Activated CD4-positive, alpha-beta T cell treated with anti-CD3 and anti-CD28 coated beads, Interleukin-2, amount 50 U/mL, for 4 hours (primary cell): ENCODE measurements around the gene EFCAB6.

Experiments used
- DNase-seq, 2 experiments: peaks; one replicate each; pipeline ENCODE4 v3.0.0-alpha.2; 2020

EFCAB6 gene

DNA sequence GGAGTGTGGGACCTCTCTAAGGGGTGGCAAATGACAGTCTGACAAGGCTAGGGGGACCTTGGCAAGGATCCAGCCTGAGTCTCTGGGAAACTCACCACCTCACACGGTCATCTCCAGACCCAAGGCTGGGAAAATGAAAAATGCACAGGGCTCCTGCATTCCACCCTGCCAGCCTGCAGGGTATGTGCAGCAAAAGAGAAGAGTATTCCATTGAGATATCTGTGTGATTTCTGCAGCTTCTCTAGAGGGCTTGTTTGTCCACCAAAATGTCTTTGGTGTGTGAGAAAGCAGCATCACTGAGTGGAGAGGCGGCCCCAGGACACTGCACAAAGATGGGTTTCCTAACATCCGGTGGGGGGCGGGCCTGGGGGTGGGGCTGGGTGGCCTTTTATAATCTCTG lies 177.8 kb downstream of the EFCAB6 start:
- DNase-seq = no peak

DNA sequence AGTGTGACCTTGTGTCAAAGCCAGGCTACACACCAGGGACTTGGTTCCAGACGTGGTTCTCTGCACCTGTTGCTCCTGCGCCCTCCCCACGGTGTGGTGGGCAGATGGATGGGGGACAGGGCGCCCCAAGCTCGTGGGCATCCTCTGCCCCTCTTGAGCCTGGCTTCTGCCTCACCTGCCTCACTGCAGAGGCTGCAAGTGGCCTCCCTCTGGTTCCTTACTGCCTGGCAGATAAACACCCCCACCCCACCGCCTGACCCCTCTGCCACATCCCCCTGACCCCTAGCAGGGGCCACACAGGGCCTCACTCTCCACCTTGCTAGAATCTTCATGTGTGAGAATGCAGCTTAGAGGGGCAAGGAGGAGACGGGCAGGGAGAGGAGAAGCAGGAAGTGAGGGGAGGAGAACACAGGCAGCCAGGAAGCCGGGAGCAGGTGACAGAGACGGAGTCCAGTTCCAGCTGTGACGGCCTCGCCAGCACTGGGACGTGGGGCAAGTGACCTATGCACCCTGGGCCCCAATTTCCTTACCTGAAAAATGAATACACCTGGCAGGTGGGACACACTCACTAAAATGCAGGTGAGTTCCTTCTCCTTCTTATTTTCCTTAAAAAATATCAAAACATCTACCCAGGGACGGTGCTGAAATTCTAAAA lies 178.3 kb downstream of the EFCAB6 start:
- no peak for DNase-seq

DNA sequence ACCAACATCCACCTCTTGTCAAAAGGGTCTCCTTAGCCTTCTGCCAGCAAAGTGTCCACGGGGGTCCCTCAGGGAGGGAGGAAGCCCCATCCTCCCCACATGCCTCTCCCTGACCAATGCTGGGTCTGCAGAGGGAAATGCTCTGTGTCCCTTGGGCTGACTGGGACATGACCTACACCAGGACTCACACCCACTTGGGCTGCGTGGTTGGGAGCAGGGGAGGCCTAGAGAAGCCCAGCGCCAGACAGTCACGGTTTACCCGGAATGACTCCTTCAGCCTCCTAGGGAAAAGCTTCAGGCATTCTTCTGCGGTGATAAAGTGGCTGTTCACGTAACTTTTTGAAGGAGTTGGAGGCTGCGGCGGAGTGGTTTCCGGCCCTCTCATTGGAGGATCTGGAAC lies 180.3 kb downstream of the EFCAB6 start:
- no peak for DNase-seq

DNA sequence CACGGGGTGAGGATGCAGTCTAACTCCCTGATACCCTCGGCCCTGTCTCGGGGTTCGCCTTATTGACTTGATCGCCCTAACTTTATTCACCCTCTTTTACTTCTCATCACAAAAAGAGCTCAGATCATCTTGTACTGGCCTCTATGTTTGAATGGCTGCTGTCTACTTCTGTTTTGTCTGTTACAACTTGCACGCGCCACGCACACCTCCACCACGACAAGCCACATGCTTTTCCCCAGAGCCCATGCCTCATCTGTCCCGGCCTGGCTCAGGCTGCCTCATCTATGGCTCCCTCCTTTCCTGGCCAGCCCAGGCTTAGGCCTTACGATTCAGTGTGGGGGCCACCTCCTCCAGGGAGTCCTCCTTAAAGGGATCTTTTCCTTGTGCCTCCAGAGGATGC lies 180.9 kb downstream of the EFCAB6 start:
- DNase-seq = no peak

DNA sequence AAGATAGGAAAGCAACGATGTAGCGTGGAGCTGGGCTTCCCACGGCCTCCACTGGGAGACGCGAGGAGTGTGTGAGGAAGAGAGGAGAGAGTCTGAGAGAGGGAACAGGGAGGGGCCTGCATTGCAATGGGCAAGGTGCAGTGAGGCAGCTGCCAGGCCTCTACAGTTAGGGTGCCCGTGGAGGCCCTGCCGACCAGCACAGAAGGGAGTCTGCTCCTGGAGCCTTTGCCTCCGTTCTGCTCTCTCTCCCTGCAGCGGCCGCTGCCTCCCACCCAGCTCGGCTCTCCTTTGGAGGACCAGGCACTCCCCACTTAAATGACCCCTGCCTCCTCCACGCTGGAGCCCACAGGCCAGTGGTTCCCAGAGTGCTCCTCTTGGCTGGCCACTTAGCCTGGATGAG lies 181.7 kb downstream of the EFCAB6 start:
- DNase-seq = no peak

DNA sequence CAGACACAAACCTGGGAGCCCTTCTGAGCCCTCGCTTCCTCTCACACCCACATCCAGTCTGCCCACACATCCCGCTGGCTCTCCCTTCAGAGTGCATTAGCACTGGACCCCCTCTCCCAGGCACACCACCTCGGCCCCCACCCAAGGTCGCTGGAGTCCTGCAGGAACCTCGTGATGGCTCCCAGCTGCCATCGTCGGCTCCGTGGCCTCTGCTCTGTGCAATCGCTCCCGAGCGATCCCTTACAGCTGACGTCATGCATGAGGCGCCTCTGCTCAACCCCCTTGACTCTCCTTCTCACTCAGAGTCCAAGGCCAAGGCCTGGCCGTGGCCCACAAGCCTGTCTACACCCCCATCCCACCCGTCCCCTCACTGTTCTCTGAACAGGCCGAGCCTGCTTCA lies 183.9 kb downstream of the EFCAB6 start:
- no peak for DNase-seq

DNA sequence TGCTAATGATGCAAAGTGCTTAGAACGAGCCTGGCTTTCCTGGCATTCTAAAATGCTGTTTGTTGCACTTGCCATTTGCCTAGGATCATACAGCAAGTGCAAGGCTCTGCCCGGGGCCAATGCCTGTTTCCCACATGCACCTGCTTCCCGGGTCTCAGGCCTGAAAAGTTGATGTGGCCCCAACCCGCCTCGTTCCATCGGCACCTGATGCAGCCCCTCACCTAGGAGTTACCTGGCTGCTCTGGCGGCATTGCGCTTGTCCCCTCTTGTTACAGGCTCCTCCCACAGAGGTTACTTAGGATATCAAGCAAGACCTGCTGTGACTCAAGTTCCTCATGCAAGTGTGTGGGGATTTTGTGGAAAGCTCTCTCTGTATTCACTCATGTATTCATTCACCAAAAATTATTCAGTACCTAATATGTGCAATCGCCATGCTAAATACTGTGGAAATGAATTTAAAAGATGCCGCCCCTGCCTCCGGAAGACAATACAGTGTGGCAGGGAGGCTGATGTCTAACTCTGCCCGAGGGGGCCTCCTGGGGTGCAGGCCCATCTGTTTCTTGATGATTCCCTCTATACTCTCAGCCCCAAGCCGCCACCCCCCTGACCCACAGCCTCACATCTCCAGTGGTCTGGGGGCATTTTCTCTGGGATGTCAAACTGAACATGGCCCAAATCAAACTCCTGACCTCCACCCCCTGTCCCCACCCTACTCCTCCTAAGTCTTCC lies 184.5 kb downstream of the EFCAB6 start:
- no peak for DNase-seq

DNA sequence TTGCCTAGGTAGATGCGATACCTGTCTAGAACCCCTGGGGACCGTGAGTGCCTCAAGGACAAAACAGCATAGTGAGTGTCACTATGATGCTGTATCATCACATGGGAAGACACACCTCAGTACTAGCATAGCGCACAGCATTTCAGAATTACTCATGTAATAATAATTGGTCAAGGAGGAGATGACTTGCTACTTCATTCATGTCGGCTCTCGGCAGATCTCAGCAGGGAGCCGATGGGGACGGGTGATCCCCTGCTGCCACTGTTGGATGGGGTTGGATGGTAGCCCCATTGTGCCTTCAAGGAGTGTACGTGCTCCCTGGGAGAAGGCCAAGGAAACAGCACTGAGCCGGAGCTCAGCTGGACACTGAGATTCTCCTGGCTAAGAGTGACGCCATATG lies 186.9 kb downstream of the EFCAB6 start:
- DNase-seq = no peak

DNA sequence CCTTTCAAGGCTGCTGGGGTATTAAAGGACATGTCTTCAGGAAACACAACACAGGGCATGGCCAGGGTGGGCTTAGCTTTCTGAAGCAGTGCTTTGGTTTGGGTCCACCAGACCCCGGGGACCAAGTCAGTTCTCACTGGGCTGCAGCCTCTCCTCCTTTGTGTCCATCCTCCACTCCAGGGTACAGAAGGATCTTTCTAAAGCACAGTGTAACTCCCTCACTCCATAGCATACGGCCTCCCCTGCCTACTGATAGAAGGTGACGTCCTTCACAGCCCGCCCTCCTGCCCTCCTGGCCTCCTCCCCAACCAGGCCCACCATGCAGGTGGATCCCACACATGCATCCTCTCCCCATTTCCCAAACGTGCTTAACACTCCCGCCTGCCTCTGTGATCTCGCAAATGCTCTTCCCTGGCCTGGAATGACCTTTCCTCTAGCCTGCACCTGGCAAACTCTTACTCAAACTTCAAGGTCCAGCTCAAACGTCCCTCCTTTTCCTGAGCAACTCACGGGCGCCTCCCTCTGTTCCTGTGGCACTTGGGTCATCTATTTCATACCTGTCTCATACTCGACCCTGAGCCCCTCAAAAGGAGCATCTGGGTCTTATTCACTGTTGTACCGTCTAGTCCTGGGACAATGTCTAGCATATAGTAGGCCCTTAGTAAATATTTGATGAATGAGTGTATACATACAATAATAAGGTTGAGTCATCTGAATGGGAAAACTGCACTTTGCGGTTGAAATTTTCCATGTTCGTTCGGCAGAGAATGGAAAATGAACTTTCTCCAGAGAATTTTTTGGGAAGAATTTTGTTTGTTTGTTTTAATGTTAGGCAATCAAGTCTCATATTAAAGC lies 187.7 kb downstream of the EFCAB6 start:
- DNase-seq = no peak

DNA sequence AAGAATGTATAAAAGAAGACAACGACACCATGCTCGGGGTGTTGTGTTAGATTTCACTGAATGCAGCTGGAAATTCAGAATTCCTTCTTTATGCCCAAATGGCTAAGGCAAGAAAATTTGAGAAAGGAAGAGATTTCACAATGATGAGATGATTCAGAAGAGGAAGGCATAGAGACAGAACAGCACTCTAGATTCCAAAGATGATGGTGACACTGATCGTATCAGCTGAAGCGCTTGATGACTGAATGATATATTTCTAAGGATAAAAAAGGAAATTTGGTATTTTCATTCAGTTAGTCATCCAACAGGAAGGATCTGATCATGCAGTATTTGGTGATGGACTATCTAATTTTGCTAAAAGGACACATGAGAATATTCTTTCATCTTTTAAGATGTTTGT lies 189.2 kb downstream of the EFCAB6 start:
- no peak for DNase-seq

DNA sequence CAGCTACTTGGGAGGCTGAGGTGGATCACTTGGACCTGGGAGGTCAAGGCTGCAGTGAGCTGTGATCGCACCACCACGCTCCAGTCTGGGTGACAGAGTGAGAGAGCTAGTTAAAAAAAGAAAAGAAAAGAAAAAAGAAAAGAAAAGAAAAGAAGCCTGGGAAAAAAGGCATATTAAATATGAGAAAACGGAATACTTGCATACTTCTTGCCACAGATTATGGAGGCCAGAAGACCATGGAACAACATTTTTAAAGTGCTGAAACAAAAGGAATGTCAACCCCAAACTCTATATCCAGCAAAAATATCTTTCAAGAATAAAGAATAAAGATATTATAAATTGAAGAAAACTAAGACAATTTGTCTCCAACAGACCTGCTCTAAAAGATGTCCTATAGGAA lies 191.9 kb downstream of the EFCAB6 start:
- no peak for DNase-seq

DNA sequence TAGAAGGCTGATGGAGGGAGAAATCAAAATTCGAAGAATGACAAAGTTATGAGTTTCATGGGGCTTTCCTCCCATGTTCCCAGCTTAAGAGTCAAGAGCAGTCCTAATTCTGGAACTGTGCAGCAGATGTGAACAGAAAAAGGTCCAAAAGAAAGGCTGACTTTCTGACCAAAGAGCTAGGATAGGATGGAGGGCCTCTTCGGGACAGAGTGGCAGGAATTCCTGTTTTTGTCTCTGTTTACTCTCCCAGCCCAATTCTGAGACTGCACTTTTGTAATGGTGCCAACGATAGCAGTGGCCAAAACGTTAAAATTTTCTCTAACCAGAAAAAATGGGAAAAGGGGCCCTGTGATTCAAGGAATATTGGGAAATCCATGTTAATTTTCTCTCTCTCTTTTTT lies 193.6 kb downstream of the EFCAB6 start:
- no peak for DNase-seq

DNA sequence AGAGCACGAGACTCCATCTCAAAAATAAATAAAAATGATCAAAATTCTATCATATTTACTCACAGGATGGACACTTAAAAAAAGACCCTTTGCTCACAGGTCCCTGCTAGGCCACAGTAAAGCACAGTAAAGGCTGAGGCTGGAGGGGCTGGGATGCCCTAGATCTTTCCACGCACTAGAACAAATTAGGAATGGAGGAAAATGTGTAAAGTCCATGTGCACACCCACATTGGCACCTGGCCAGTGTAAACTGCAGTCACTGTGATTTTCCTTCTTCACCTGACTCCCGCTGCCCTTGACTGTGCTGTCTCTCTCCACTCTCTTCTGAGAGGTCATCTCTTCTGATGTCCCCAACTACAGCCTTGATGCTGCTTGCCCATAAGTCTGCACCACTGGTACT lies 195.5 kb downstream of the EFCAB6 start:
- DNase-seq = no peak

DNA sequence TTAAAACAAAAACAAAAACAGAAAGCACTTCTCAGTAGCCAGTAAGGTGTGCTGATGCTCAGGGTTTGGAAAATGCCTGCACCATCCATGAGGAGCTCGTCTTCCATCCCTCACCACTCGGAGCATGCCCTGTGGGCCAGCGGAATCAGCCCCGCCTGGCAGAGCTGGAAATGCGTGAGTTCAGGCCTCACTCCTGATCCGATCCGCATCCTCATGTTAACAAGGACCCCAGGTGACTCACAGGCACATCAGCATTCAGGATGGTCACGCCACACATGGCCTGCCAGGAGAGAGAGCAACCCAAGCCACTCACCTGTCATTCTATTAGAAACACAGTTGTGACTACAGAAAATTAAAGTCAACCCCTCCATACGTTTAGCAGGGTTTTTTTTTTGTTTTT lies 211.8 kb downstream of the EFCAB6 start:
- no peak for DNase-seq

DNA sequence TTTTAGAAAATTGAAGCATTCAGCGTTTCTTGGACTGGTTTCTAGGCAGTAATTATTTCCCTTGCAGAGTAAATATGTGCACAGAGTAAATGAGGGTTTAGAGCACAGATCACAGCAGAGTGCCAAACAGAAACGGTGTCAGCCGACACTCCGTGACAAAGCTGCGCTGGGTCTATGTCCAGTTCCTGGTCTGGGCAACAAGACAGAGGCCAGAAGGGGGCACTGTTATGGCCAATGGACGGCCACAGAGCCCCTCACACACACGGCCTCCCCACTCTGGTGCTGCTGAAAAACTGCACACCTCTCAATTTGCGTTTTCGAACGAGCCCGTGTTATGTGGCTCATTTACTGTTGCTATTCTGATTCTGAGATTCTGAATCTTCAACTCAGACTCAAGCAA lies 219.6 kb downstream of the EFCAB6 start:
- no peak for DNase-seq

DNA sequence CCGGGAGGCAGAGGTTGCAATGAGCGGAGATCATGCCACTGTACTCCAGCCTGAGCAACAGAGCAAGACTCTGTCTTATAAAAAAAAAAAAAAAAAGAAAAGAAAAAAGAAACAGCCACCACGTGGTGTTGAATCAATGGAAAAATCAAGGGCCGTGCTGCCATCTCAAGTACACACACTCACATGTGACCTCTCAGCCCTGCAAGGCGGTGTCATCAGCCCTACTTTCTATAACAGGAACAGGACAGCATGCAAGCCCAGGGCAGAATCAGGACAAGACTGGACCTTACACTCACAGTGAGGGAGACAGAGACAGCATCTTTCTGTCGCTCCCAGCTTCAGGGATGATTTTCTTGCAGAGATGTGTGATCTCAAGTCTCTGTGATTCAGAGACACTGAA lies 220.7 kb downstream of the EFCAB6 start:
- DNase-seq = no peak

DNA sequence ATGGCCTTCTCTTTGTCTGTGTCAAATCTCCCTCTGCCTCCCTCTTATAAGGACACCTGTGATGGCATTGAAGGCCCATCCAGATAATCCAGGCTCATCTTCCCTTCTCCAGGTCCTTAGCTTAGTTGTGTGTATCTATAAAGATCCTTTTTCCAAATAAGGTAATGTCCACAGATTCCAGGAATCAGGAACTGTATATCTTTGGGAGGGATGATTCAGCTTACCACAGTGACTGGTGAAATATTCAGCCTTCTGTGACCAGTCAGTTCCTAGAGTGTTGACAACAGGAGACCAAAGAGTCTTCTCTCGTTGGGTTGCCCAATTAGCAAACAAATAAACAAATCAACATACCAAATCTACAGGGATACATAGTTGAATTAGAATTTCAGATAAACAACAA lies 224.5 kb downstream of the EFCAB6 start:
- DNase-seq = no peak

DNA sequence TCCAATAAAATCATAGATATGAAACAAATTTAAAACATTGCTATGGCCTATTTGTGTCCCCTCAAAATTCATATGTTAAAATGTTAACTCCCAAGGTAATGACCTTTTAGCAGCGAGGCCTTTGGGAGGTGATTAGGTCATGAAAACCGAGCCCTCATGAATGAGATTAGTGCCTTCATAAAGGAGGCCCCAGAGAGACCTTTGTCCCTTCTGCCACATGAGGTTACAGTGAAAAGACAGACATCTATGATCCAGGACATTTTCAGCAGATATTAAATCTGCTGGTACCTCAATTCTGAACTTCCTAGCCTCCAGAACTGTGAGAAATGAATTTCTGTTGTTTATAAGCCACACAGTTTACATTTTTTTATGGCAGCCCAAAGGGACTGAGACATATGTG lies 228.6 kb downstream of the EFCAB6 start:
- DNase-seq = no peak

DNA sequence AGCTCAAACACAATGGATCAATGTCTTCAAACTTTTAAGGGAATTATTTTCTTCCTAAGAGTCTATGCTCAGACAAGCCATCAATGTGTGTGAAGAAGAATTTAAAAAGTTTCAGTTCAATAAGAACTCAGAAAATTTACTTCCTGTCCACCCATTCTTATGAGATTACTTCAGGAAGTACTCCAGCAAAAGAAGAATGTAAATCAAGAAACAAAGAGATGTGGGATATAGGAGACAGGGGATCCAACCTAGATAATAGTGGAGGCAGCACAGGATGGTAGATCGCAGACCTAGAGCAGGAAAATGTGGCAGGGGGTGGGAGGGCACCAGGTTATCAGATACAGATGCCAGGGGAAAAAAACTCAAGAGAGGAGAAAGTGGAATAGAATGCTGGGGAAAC lies 229.7 kb downstream of the EFCAB6 start:
- no peak for DNase-seq

DNA sequence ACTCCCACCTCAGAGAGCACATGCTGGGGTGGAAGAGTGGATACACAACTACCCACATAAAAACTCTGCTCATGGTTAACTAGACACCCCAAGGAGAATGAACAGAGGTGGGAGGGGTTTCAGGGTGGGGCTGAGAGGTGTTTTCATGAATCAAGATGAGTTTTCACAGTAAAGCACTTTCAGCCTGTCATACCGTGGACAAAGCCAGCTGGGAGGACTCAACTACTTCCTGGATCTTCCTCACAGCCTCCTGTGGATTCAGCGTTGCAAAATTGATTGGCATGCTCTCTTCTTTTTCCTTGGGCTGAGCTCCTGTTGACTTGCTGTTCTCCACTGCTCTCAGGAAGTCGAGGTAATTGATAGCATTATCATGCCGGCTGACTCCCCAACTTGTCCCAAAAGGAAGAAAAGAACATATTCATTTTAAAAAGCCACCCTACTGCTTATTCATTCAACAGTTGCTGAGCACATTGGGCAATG lies 231.8 kb downstream of the EFCAB6 start:
- DNase-seq = no peak

DNA sequence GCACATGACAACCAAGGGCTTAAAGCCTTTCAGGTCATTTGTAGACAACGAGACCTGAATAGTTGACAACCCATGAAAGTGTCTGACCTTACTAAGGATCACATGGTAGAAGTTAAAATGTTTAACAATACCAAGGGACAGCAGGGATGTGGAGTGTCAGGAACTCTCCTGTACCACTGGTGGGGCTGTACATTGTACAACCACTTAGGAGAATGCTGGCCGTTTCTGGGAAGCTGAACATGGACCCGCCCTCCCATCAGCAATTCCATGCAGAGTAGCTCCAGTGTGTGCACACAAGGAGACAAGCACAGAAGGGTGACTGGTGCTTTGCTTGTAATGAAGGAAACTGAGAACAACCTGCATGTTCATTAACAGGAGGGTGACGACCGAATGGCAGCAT lies 237.4 kb downstream of the EFCAB6 start:
- no peak for DNase-seq

DNA sequence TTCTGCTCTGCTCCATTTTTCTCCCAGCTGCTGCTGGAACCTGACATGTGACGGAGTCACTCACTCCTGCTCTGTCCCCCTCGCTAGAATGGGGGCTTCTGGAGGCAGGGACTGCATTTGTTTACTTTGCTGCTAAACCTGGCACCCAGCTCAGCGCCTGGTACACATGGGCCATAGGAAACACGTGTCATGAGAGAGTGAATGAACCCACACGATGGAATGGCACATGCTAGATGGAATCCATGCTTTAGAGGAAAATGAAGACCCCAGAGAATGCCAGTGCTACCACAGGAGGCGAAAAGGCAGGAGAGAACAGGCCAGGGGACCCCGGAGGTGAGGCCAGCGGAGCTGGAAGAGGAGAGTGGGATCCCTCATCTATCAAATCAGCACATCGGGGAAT lies 239.4 kb downstream of the EFCAB6 start:
- DNase-seq = no peak

DNA sequence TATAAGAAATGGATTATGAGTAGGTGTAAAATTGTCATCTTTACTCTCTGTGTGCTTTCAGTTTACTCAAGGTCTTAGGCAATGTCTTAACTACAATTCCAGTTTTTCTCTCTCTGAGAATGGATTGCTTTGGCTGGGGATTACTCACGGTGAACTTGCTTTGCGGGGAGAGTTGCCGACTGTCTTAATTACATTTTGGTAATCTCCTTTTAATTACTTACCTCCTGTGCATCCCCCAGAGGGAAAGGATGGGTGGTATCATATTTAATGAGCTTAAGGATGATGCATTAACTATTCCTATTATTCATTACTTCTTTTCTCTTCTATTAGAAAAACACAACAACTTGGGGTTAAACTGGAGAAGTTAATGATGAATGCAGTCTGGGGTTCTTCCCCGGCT lies 240.9 kb downstream of the EFCAB6 start:
- DNase-seq = no peak
